Subcutaneous adipose tissue (tissue), 4 donors: Measurements from ENCODE around the gene TFF1. TPM values are rescaled to one million over a fixed set of nuclear protein-coding genes. Genes with fewer than 3 reads are reported as not detected.

Experiments
- CTCF ChIP-seq: fragments of 450-650 bp; IDR thresholded peaks from one replicate; pipeline ENCODE4 v1.5.1; 2016; ENCODE audit warnings: low read depth, mild to moderate bottlenecking, control low read depth, antibody characterized with exemption, moderate library complexity
- total RNA-seq, 4 donors: library from RNA; depleted of rRNA; stranded (reverse); fragments of >200 nt; gene quantifications; one replicate each; pipeline ENCODE4 v1.1.0, GENCODE V29; 2016

TFF1 gene
- total RNA-seq, 4 donors from 2014 or later, result not detected

DNA sequence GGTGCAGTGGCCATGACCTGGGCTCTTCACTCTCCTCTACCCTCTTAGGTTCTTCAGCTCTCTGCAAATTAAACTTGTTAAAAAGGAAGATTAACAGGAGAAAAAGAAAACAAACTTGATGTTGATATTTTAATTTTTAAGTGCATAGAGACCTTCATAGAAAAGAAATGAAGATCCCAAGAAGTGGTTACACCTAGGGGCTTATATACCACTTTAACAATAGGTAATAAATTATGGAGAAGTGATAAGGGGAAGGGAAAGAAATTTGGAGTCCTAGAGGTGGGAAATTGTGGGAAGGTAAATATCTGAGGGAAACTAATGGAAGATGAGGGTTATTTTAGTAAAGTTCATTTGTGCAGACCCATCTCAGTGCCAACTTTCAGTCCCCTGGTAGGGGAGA lies 34.7 kb downstream of the TFF1 start:
- TF ChIP-seq CTCF, result no peak

GRCh38 chr21:42330380-42331371 lies 35.7 kb downstream of the TFF1 start:
- TF ChIP-seq CTCF, result no peak

GRCh38 chr21:42324896-42325295 lies 41.4 kb downstream of the TFF1 start:
- TF ChIP-seq CTCF, result no peak

- TF ChIP-seq CTCF, result no peak
Measured at GRCh38 chr21:42321845-42322244, 44.5 kb downstream of the TFF1 start.

GRCh38 chr21:42321231-42321630 lies 45.1 kb downstream of the TFF1 start:
- TF ChIP-seq CTCF, result no peak

DNA sequence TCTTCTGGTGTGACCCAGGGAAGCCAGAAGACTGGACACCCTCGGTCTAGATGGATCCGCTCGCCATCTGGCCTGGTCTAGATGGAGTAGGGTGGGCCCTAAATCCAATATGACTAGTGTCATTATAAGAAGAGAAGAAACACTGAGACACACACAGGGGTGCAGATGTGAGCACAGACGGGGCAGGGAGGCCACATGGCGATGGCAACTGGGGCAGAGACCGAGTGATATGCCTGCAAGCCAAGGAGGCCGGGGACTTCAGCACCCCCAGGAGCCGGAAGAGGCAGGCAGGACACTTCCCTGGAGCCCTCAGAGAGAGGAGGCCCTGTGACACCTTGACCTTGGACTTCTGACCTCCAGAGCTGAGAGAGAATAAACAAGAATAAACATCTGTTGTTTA lies 45.5 kb downstream of the TFF1 start:
- TF ChIP-seq CTCF, result no peak

DNA sequence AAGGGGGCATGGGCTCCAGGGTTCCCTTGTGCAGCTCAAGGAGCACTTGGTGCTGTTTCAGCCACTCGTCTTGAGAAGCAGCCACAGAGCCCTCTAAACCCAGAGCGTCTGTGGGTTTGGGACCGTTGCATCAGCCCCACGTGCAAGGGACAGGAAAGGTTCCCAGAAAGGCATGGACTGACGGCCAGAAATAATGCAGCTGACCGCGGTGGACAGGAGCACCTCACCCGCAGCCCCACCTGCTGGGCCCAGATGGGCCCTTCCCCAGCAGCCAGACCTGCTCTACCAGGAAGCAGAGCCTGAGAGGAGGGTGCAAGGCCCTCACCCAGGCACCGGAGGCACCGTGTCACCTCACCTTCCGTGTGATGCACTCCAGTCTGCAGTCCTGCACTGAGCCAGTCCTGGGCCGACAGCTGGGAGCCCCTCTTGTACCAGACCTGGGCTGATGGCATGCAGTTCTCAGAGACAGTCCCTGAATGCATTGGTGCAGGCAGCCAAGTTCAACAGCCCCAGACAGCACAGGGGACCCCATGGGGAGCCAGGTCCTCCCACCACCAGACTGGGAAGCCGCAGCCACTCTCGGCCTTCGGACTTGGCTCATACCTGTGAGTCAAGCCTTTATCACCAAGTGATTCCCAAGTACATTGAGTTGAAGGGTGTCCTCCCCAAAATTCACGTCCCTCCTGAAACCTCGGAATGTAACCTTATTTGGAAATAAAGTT lies 46.3 kb downstream of the TFF1 start:
- TF ChIP-seq CTCF, result no peak
